Astrocyte (in vitro differentiated cells and primary cell): ENCODE data around the gene PEAR1.

Experiments
- CTCF ChIP-seq: IDR thresholded peaks from 2 replicates; pipeline ENCODE4 v1.5.1; 2011; ENCODE audit warnings: low read depth, mild to moderate bottlenecking, inconsistent platforms, low read length, moderate library complexity; ENCODE audit not compliant: insufficient read depth
- EZH2 ChIP-seq: IDR thresholded peaks from 2 replicates; pipeline ENCODE4 v1.6.1; 2012; ENCODE audit warnings: mild to moderate bottlenecking, low read length, inconsistent platforms; ENCODE audit not compliant: insufficient read depth

GRCh38 chr1:156866249-156866909 is 27.1 kb upstream of the PEAR1 start:
- TF ChIP-seq CTCF (no peak), EZH2 (no peak)
